GM19324 (cell line): ENCODE data around the gene KLHL33.
A peak's percentile ranks its signal among the peaks of the same experiment; 100 is the strongest.

Experiments used
- ATAC-seq: cut with Tn5 transposase; IDR thresholded peaks from one replicate; pipeline ENCODE4 v1.9.1; 2021; ENCODE audit warnings: mild to moderate bottlenecking, moderate library complexity; ENCODE audit not compliant: unreplicated experiment, low FRiP score

Gene KLHL33

GRCh38 chr14:20435582-20436362 lies at the start of gene KLHL33:
Gene KLHL33 (minus strand): TSS chr14:20436166. CDS start chr14:20435811, 355 bp downstream.
- ATAC-seq, result no peak

- no peak for ATAC-seq
Measured at GRCh38 chr14:20482382-20482781, 46.4 kb upstream of the KLHL33 start.

- ATAC-seq, result no peak
Measured at GRCh38 chr14:20478894-20479293, 42.9 kb upstream of the KLHL33 start.

- ATAC-seq, result no peak
Measured at GRCh38 chr14:20477211-20477876, 41.4 kb upstream of the KLHL33 start.

- no peak for ATAC-seq
Measured at GRCh38 chr14:20476776-20477175, 40.8 kb upstream of the KLHL33 start.

- ATAC-seq, result no peak
Measured at GRCh38 chr14:20472536-20473169, 36.7 kb upstream of the KLHL33 start.

- ATAC-seq, result no peak
Measured at GRCh38 chr14:20470603-20470901, 34.6 kb upstream of the KLHL33 start.

- ATAC-seq, result peak; percentile 25
Measured at GRCh38 chr14:20469890-20470602, 34.1 kb upstream of the KLHL33 start.

- peak; percentile 92 for ATAC-seq
Measured at GRCh38 chr14:20469242-20469889, 33.4 kb upstream of the KLHL33 start, which contains the start of gene PNP. Gene PNP (plus strand): TSS chr14:20469406. CDS start chr14:20469525, 119 bp downstream.

- peak; percentile 3 for ATAC-seq
Measured at GRCh38 chr14:20468764-20469241, 32.8 kb upstream of the KLHL33 start.

GRCh38 chr14:20461225-20462141 lies 25.5 kb upstream of the KLHL33 start, which contains the start of gene PIP4P1:
Gene PIP4P1 (minus strand): TSS chr14:20461434. CDS start chr14:20461325, 109 bp downstream.
- peak; percentile 95 for ATAC-seq

- ATAC-seq, result peak; percentile 6
Measured at GRCh38 chr14:20460458-20461224, 24.7 kb upstream of the KLHL33 start.

GRCh38 chr14:20458031-20458789 lies 22.2 kb upstream of the KLHL33 start:
- ATAC-seq, result no peak

GRCh38 chr14:20456971-20457370 lies 21.0 kb upstream of the KLHL33 start:
- no peak for ATAC-seq

- ATAC-seq, result peak; percentile 44
Measured at GRCh38 chr14:20455355-20456300, 19.7 kb upstream of the KLHL33 start.

GRCh38 chr14:20454516-20455354 lies 18.8 kb upstream of the KLHL33 start, which contains the start of the genes APEX1 and OSGEP:
Gene APEX1 (plus strand): TSS chr14:20455226. CDS start chr14:20455646, 420 bp downstream.
Gene OSGEP (minus strand): TSS chr14:20454812. CDS start chr14:20454683, 129 bp downstream.
- ATAC-seq, result peak; percentile 88
